HCT116 (cell line): ENCODE measurements around the gene DDR2. TPM values are rescaled to one million over a fixed set of nuclear protein-coding genes. Genes with fewer than 3 reads are reported as not detected.

ENCODE experiments used
- ATAC-seq: fragments of 200-7000 bp; cut with Tn5 transposase; 2 replicates; pipeline ENCODE4 v1.9.1; 2020; ENCODE audit warnings: mild to moderate bottlenecking, moderate library complexity
- BruUV-seq: library from RNA; stranded (reverse); fragments of 400-500 nt; replicated peaks from 2 replicates; lab custom pipeline; 2021; lab: Mats Ljungman, UMichigan
- CTCF ChIA-PET: fragments of 300-600 bp; sonication (Branson Sonifier 250); formaldehyde crosslinking; loops from one replicate; lab custom pipeline; 2021; ENCODE audit warnings: antibody characterized with exemption; lab: Charles Lee
- POLR2A ChIA-PET: fragments of 300-600, 350-600 bp; sonication (Branson Sonifier 250); formaldehyde crosslinking; loops from one replicate; lab custom pipeline; 2021; ENCODE audit warnings: antibody characterized with exemption; lab: Charles Lee
- RAD21 ChIA-PET, 2 experiments: fragments of 300-600 bp; sonication (Branson Sonifier 250); formaldehyde crosslinking; loops; one replicate each; lab custom pipeline; 2023; ENCODE audit warnings: low total read pairs in 2 of 2; ENCODE audit not compliant: uncharacterized antibody in 2 of 2, unreplicated experiment in 2 of 2, low non-redundant PET in 1 of 2; lab: Charles Lee
- DNase-seq: peaks from one replicate; pipeline ENCODE4 v3.0.0-alpha.2; 2010; ENCODE audit warnings: low read depth, low spot score
- H2AFZ ChIP-seq: fragments of 200-600 bp; shearing (Covaris generic), sonication (generic); 2 replicates; pipeline ENCODE4 v1.6.1; 2017; ENCODE audit warnings: low read depth, mixed run types, mixed read lengths, antibody characterized with exemption, low read length; ENCODE audit not compliant: poor library complexity, severe bottlenecking
- H3K27ac ChIP-seq: 2 replicates; pipeline ENCODE4 v1.5.1; 2012; ENCODE audit warnings: low read depth, low read length
- H3K27me3 ChIP-seq: fragments of 200-600 bp; sonication (generic); 2 replicates; pipeline ENCODE4 v1.6.1; 2016; ENCODE audit warnings: mixed run types, low read length, mixed read lengths; ENCODE audit not compliant: insufficient read depth
- H3K36me3 ChIP-seq, 2 experiments: fragments of 200-500 bp in 1 of 2; fragments of 200-600 bp in 1 of 2; sonication (Bioruptor generic) in 1 of 2; sonication (generic) in 1 of 2; 2 replicates each; pipeline versions ENCODE4 v1.5.1 to v1.6.1; 2014 to 2016; ENCODE audit warnings: low read length in 2 of 2, inconsistent platforms in 1 of 2, mixed read lengths in 1 of 2, mixed run types in 1 of 2; ENCODE audit not compliant: insufficient read depth in 2 of 2, control insufficient read depth in 1 of 2
- H3K4me1 ChIP-seq, 2 experiments: fragments of 200-600 bp in 1 of 2; sonication (generic) in 1 of 2; 2 replicates each; pipeline versions ENCODE4 v1.5.1 to v1.6.1; 2012 to 2017; ENCODE audit warnings: low read length in 2 of 2, inconsistent platforms in 1 of 2, mild to moderate bottlenecking in 1 of 2, mixed read lengths in 1 of 2, mixed run types in 1 of 2, moderate library complexity in 1 of 2; ENCODE audit not compliant: insufficient read depth in 2 of 2, control insufficient read depth in 1 of 2
- H3K4me2 ChIP-seq: fragments of 200-600 bp; sonication (generic); 2 replicates; pipeline ENCODE4 v1.6.1; 2017; ENCODE audit warnings: mixed run types, low read length, mixed read lengths
- H3K4me3 ChIP-seq, 2 experiments: fragments of 200-600 bp in 1 of 2; sonication (generic) in 1 of 2; replicated peaks in 1 of 2; 2 replicates each; pipeline ENCODE4 v1.5.1; 2011 to 2016; ENCODE audit warnings: low read length in 2 of 2, control low read depth in 1 of 2, low read depth in 1 of 2, mild to moderate bottlenecking in 1 of 2, mixed read lengths in 1 of 2, mixed run types in 1 of 2
- H3K79me2 ChIP-seq: fragments of 200-600 bp; sonication (generic); 2 replicates; pipeline ENCODE4 v1.6.1; 2017; ENCODE audit warnings: mild to moderate bottlenecking, mixed run types, low read length, moderate library complexity, mixed read lengths; ENCODE audit not compliant: insufficient read depth
- H3K9ac ChIP-seq: fragments of 200-600 bp; sonication (generic); 2 replicates; pipeline ENCODE4 v1.6.1; 2016; ENCODE audit warnings: low read length, mixed read lengths
- H3K9me2 ChIP-seq: fragments of 200-600 bp; sonication (generic), shearing (Covaris generic); 2 replicates; pipeline ENCODE4 v1.6.1; 2017; ENCODE audit warnings: mixed run types, mild to moderate bottlenecking, moderate library complexity; ENCODE audit not compliant: insufficient read depth
- H3K9me3 ChIP-seq, 2 experiments: fragments of 200-500 bp in 1 of 2; fragments of 200-600 bp in 1 of 2; sonication (Bioruptor generic) in 1 of 2; sonication (generic) in 1 of 2; 2 replicates each; pipeline ENCODE4 v1.6.1; 2014 to 2017; ENCODE audit warnings: low read length in 2 of 2, mixed read lengths in 2 of 2, inconsistent platforms in 1 of 2, low read depth in 1 of 2, mild to moderate bottlenecking in 1 of 2, mixed run types in 1 of 2, moderate library complexity in 1 of 2; ENCODE audit not compliant: control insufficient read depth in 1 of 2, insufficient read depth in 1 of 2
- H4K20me1 ChIP-seq: fragments of 200-600 bp; sonication (generic), shearing (Covaris generic); 2 replicates; pipeline ENCODE4 v1.6.1; 2017; ENCODE audit warnings: mixed run types, mild to moderate bottlenecking, moderate library complexity; ENCODE audit not compliant: insufficient read depth
- CBX3 ChIP-seq: IDR thresholded peaks from 2 replicates; pipeline ENCODE4 v1.6.1; 2012; ENCODE audit warnings: low read depth
- CEBPB ChIP-seq: IDR thresholded peaks from 2 replicates; pipeline ENCODE4 v1.6.1; 2012; ENCODE audit warnings: low read depth
- EGR1 ChIP-seq: IDR thresholded peaks from 2 replicates; pipeline ENCODE4 v1.6.1; 2012; ENCODE audit warnings: low read depth
- ELF1 ChIP-seq: IDR thresholded peaks from 2 replicates; pipeline ENCODE4 v1.6.1; 2012; ENCODE audit warnings: low read depth, borderline replicate concordance
- EZH2 ChIP-seq: fragments of 200-600 bp; sonication (generic); IDR thresholded peaks from 2 replicates; pipeline ENCODE4 v1.6.1; 2017; ENCODE audit warnings: antibody characterized with exemption, mixed run types
- POLR2A ChIP-seq: IDR thresholded peaks from 2 replicates; pipeline ENCODE4 v1.7.0; 2011; ENCODE audit warnings: borderline replicate concordance; ENCODE audit not compliant: insufficient read depth, insufficient read length; ENCODE audit errors: extremely low read depth
- POLR2AphosphoS5 ChIP-seq: IDR thresholded peaks from 2 replicates; pipeline ENCODE4 v1.6.1; 2011; ENCODE audit warnings: mild to moderate bottlenecking, low read depth, low read length, moderate library complexity
- RAD21 ChIP-seq: IDR thresholded peaks from 2 replicates; pipeline ENCODE4 v1.6.1; 2012; ENCODE audit warnings: low read depth, mild to moderate bottlenecking
- SP1 ChIP-seq: IDR thresholded peaks from 2 replicates; pipeline ENCODE4 v1.6.1; 2012; ENCODE audit warnings: low read depth
- YY1 ChIP-seq: IDR thresholded peaks from 2 replicates; pipeline ENCODE4 v1.6.1; 2011; ENCODE audit warnings: low read length, low read depth, moderate library complexity, mild to moderate bottlenecking; ENCODE audit not compliant: insufficient replicate concordance; ENCODE audit errors: extremely low read depth
- ZFX ChIP-seq: fragments of 450-650 bp; IDR thresholded peaks from 2 replicates; pipeline ENCODE4 v1.6.1; 2017
- ZNF274 ChIP-seq: fragments of 200-500 bp; sonication (Bioruptor generic); IDR thresholded peaks from 2 replicates; pipeline ENCODE4 v1.6.1; 2014; ENCODE audit warnings: mild to moderate bottlenecking, low read depth, low read length, inconsistent platforms
- intact Hi-C: fragments of 100-400 bp; cut with micrococcal nuclease; formaldehyde crosslinking; loops from 2 replicates; pipeline ENCODE4 v1.10.0; 2022
- total RNA-seq: library from RNA; stranded (reverse); gene quantifications from one replicate; pipeline ENCODE4 v1.2.1, GENCODE V29; 2021; ENCODE audit not compliant: unreplicated experiment
- TF ChIP-seq, protein P1 (sequence below): IDR thresholded peaks from 2 replicates; pipeline ENCODE4 v1.6.1; 2011; ENCODE audit warnings: mild to moderate bottlenecking, low read length, moderate library complexity; ENCODE audit not compliant: insufficient replicate concordance; ENCODE audit errors: extremely low read depth
- TF ChIP-seq, protein P2 (sequence below): IDR thresholded peaks from 2 replicates; pipeline ENCODE4 v1.6.1; 2012

The DDR2 gene
- total RNA-seq, 1 experiment from 2014 or later: 0.84 TPM

DNA sequence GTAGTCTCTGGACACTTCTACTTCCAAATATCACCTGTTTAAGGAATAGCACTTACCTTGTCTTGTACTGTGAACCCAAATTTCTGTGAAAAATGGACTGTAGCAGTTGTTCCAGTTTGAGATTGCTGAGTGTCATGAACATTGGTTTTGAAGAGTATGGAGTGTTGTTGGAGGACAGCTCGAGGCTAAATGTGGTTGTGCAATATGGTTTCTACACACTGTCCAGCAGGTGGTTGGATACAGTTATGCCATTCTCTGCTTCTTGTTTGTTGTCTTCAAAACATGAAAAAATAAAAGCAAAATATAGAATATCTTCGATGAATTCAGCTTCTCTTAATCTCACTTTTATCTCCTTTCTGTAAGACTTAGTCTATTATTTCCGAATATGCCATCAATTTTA, 67.1 kb downstream of the DDR2 start:
- BruUV-seq: no TSS peak
- Histone ChIP-seq H3K9me3 (no peaks in the 10 kb centered on the region), H3K79me2 (no peaks in the 10 kb centered on the region), H3K4me3 (no peak overlapping the region), H2AFZ (no peak overlapping the region), H3K27me3 (no peaks in the 10 kb centered on the region; the same call in 1 of the 2 replicates), H3K9ac (no peak overlapping the region), H4K20me1 (no peaks in the 10 kb centered on the region), H3K27ac (no peak overlapping the region), H3K36me3 (no peaks in the 10 kb centered on the region), H3K4me2 (no peak overlapping the region), H3K4me1 (peaks cover 16 to 21% of the 10 kb centered on the region in 2 experiments), H3K9me2 (no peaks in the 10 kb centered on the region)
- DNase-seq (no peak), ATAC-seq (no peak)
- TF ChIP-seq ZNF274 (no peak), POLR2AphosphoS5 (no peak), RAD21 (no peak), CBX3 (no peak), YY1 (no peak), ZFX (no peak), POLR2A (no peak), EGR1 (no peak), SP1 (no peak), CEBPB (no peak), ELF1 (no peak), EZH2 (no peak)
- TF ChIP-seq, protein P1, sequence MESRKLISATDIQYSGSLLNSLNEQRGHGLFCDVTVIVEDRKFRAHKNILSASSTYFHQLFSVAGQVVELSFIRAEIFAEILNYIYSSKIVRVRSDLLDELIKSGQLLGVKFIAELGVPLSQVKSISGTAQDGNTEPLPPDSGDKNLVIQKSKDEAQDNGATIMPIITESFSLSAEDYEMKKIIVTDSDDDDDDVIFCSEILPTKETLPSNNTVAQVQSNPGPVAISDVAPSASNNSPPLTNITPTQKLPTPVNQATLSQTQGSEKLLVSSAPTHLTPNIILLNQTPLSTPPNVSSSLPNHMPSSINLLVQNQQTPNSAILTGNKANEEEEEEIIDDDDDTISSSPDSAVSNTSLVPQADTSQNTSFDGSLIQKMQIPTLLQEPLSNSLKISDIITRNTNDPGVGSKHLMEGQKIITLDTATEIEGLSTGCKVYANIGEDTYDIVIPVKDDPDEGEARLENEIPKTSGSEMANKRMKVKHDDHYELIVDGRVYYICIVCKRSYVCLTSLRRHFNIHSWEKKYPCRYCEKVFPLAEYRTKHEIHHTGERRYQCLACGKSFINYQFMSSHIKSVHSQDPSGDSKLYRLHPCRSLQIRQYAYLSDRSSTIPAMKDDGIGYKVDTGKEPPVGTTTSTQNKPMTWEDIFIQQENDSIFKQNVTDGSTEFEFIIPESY: no peak
- TF ChIP-seq, protein P2, sequence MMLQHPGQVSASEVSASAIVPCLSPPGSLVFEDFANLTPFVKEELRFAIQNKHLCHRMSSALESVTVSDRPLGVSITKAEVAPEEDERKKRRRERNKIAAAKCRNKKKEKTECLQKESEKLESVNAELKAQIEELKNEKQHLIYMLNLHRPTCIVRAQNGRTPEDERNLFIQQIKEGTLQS: no peak
- ChIA-PET POLR2A (no interaction called here), RAD21 (interaction anchor here in 1 of 2 experiments (0.6 kb wide), 1 partner anchor 65 kb away, joined by 4 read pairs; no protein-coding TSS in a partner anchor), CTCF (no interaction called here)
- intact Hi-C loops: no loop called here
